H54 (cell line): ENCODE data around the gene PLCL1.
"Not testable (repeated sequence)": the region's sequence is repeated elsewhere in the genome, so short reads cannot be mapped to it uniquely, and the experiment has no call there.

Experiments used
- DNase-seq: peaks from one replicate; pipeline ENCODE4 v3.0.0; 2011; ENCODE audit warnings: low spot score, mixed read lengths; ENCODE audit not compliant: insufficient read length
- FAIRE-seq: peaks from 3 replicates; lab custom pipeline; 2011; peaks lifted over from hg19 to GRCh38; lab: Jason Lieb, UNC
- POLR2A ChIP-seq: IDR thresholded peaks from 2 replicates; pipeline ENCODE4 v1.6.1; 2011; ENCODE audit warnings: low read depth, mild to moderate bottlenecking, low read length

The PLCL1 gene

DNA sequence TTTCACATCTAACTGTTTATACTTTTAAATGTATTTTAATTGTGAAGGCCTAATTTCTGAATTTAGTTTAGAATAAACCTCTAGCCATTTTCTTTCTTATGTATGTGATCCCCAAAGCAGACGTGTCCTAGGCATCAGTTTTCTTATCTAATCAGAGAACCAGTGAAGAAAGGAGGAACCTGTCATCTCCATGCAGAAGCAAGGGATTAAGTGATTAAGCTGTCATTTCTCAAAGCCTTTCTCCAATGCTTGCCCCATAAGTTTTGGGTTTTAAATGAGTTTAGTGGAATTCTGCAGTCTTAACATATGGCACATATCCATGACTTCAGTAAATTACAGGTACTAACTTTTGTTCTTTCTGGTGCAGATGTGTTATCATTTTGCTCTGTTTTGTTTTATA lies 190.4 kb downstream of the PLCL1 start:
- FAIRE-seq = no peak
- TF ChIP-seq POLR2A = no peak
- DNase-seq = no peak

DNA sequence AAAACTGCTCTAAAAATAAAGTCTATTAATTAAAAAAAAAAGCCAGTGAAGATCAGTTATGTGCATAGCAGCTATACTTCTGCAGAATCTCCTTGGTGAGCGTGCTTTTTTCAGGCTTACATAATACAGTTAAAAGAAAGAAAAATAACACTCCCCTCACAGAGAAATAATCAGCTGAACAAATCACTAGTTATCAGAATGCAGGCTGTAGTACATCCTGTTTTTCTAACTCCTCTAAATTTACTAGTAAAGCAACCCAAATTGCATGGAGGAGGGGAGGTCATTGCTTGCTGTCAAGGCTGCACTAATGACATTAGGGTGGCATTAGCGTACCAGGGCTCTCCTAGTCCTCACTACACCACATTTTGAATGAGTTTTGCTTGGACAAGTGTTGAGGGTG lies 192.2 kb downstream of the PLCL1 start:
- no peak for FAIRE-seq
- DNase-seq = no peak
- no peak for TF ChIP-seq POLR2A

DNA sequence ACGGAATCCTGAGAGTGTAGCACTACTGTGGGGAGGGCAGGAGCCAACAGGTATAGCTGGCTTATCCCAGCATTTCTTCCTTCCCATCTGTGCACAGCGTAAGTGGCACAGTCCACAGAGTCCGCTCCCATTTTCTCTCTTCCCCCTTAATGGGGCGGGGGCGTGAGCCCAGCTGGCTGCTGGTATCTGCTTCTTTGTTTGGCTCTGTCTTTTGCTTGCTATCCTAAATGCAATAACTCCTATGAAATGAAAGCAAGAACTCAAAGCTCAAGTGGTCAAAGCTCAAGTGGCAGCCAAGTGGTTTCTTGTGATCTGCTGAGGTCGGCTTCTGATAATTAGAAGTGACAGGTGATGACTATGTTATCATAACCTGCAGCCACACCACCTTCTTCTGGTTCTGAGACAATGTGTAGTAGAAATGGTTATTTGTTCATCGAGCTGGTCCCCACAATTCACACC lies 192.7 kb downstream of the PLCL1 start:
- no peak for DNase-seq
- no peak for FAIRE-seq
- no peak for TF ChIP-seq POLR2A

DNA sequence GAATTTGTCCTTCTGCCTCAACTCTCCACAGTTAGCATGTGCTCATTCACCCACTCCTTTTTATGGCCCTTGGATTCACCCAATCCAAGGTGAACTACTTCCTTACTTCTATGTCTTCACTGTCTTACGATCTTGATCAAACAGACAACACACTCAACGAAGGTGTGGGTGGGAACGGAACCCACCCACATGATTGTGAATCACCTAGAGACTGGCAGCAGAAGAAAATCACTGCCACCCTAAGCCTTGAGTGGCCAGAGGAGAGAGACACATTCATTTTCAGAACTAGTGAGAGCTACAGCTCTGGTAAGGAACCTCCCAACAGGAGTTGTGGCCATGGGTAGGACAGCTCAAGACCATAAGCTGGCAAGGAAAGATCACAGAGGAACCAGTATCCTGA lies 194.3 kb downstream of the PLCL1 start:
- DNase-seq (no peak), FAIRE-seq (no peak)
- TF ChIP-seq POLR2A = no peak

DNA sequence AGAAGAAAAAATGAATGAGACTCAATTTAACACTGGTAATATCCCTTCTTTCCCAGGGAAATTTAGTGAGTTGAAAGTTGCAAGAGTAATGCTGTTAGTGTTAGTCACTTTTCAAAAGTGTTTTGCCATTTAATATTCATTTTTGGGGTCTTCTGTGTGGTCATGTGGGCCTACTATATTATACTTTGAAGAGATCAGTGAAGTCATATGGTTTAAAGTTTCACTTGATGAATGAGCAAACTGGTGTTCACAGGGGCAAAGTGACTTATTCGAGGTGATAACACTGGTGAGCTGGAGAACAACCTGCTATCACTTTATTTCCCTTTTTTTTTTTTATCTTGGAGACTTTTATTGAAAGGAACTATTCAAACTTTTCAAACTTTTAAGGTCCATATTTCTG lies 196.0 kb downstream of the PLCL1 start:
- no peak for TF ChIP-seq POLR2A
- DNase-seq (no peak), FAIRE-seq (no peak)

DNA sequence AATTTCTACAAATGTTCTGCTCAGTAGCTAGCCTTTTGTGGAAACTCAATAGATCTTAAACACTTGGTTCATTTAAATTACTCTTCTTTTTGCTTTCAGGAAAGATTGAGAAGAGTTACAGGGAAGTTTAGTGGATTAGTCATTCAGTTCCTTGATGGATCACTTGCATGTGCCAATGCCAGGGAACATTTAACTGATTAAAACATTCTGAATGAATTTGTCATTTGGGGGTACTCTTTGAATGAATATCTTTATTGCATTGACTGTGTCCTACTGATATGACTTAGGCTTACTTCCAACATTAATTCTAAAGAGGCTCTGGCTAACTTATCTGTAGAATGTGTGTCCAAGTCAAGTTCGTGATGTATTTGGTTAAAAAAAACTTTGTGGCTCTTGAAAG lies 199.8 kb downstream of the PLCL1 start:
- TF ChIP-seq POLR2A = no peak
- FAIRE-seq = no peak

DNA sequence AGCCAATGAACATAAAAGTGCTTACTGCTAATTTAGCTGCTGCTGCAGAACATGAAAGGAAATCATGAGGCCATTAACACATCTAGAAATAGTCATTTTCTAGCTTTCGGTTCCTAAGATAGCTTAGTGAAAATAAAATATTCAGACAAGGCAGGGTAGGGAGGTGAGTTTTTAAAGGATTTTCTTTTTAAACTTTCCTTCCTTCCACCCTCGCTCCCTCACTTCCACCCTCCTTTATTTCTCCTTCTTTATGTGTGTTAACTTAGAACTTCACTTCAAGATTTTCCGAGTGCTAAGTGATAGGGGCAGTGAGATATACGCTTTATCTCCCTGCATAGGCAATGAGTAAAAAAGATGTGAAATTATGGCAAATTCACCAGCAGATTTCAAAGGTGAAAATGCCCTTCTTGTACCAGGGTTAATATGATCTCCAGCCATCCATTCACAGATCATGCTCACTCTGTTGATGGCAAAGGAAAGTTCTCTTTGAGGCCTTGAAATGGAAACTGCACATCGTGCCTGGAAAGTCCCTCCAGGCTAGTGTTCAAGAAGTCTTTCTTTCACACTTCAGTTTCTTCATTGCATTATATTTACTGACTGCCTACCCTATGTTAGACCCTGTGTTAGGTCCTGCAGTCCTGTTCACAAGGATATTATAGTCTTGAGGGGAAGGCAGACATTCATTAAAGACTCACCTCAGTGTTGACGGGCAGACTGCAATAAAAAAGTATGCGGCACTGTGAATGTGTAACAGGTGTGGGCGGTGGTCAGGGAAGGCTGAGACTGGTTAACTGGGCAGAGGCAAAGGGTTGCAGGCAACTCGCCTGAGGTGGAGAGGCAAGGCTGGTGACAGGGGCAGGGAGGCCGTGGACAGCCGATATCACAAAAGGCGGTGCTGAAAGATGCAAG lies 200.8 kb downstream of the PLCL1 start:
- TF ChIP-seq POLR2A = no peak
- no peak for DNase-seq
- FAIRE-seq = no peak

More for the DNA sequence above, 199.8 kb downstream of the PLCL1 start:
- DNase-seq = no peak

DNA sequence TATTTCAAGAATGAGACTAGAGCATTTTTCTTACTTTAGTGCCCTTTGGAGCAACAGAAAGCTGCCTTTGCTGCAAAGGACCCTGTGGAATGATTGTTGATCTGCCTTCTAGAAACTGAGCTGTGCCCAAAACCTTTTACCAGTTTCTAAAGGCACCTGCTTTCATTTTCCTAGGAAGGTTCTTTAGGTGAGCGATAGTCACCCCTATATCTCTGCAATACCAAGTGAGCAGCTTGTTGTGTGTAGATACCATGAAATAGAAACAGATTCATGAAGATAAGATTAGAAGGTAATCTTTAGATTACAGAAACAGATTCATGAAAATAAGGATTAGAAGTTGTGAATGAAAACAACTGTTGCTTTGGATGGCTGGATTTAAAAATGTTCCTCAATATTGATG lies 202.3 kb downstream of the PLCL1 start:
- TF ChIP-seq POLR2A = no peak
- no peak for FAIRE-seq
- DNase-seq = no peak

DNA sequence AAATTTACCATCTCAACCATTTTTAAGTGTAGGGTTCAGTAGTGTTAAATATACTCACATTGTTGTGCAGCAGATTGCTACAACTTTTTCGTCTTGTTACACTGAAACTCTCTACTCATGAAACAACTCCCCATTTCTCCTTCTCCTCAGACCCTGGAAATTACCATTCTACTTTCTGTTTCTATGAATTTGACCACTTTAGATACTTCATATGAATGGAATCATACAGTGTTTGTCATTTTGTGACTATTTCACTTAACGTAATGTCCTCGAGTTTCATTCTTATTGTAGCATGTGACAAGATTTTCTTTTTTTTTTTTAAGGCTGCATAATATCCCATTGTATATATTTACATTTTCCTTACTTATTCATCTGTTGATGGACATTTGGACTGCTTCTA lies 203.8 kb downstream of the PLCL1 start:
- no peak for FAIRE-seq
- no peak for TF ChIP-seq POLR2A

DNA sequence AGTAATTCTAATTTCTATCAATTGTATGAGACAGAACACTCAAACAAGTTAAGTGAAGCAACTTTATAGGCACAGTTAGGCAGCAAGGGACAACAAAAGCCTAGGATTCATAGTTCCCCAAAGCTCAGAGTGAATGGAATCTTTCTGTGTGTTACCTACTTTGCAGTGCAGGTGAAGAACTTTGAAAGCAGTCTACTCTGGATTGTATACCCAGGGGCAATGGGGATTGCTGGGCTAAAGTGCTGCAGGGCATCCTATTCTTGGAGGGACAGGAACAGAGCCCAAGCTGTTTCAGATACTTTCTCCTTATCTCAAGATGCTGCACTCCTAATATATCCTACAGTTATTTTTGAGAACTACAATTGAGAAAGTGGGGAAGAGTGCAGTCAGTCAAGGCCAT lies 207.6 kb downstream of the PLCL1 start:
- DNase-seq (no peak), FAIRE-seq (no peak)
- TF ChIP-seq POLR2A = no peak

More for the DNA sequence above, 203.8 kb downstream of the PLCL1 start:
- no peak for DNase-seq

DNA sequence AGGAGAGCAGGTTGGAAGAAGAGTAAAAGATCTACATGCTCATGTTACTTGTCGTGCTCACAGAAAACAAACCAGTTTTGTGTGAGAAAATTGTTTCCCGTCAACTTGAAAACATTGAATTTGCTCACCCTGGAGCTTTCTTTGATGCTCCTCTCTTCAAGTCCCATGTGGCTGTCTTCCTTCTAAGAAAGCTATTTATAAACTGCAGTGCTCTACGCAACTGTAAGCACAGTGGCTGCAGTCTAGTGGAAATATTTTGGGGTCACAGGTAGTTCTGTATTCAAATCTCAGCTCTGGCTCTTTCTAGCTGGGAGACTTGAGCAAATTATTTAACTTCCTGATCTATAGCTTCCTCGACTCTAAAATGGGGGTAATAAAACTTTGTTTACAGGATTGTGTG lies 211.8 kb downstream of the PLCL1 start:
- FAIRE-seq = no peak
- no peak for DNase-seq
- no peak for TF ChIP-seq POLR2A

DNA sequence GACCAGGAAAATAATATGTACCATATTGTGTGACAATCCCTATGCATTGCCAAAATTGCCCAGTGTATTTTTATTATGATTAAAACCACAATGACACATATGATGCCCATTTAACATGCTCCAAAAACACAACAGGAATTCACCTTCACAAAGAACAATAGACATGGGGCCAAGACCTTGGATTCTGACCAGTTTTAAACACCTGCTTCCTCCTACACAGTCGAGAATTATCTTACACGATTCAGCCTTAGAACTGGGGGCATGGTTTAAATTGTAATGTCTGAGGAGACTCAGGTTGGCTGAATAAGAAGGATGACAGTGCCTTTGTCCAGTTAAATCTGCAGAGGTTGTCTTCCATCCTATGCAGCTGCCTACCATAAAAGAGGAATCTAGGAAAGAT lies 212.7 kb downstream of the PLCL1 start:
- TF ChIP-seq POLR2A = no peak
- DNase-seq (no peak), FAIRE-seq (no peak)

DNA sequence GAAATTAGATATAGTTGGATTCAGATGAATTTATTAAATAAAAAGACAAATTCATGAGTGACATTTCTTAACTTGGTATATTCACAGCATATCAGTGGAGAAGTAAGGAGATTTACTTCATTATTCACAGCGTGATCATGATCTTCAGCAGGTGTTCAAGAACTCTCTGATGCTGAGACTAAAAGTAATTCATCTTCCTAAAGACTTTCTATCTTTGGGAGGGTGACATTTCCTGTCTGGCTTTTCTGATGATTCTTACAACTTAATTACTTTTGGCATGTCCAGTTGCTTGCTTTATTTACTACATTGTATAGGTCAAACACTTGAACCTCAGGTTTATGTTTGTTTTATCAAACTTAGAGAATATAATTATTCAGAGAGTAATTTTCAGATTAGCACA lies 224.6 kb downstream of the PLCL1 start:
- no peak for DNase-seq
- FAIRE-seq = no peak
- TF ChIP-seq POLR2A = no peak

DNA sequence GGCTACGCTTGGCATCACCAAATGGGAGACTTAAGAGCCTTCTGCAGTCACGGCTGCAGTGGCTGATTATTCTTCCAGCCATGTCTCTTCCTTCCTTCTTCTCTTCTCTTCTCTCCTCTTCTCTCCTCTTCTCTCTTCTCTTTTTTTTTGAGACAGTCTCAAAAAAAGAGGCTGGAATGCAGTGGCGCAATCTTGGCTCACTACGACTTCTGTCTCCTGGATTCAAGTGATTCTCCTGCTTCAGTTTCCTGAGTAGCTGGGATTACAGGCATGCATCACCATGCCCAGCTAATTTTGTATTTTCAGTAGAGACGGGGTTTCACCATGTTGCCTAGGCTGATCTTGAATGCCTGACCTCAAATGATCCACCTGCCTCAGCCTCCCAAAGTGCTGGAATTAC lies 225.2 kb downstream of the PLCL1 start:
- DNase-seq, FAIRE-seq: not testable (repeated sequence)

DNA sequence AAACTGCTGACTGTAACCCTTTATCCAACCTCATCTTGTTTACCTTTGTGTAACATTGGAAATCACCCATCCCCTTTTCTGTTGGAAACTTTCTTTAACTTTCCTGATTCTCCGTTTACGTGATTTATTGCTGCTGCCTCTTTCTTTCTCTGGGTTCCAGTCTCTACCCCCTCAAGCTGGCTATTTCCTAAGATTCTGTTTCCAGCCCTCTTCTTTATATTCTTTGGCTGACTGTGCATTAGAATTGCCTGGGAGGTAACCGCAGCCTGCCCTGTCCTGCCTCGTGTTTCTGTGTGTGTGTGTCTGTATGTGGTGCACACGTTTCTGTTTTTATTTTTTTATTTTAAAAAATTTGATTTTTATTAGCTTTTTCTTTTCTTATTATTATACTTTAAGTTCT lies 229.2 kb downstream of the PLCL1 start:
- TF ChIP-seq POLR2A = no peak
- no peak for FAIRE-seq
- no peak for DNase-seq
